Activated T-helper 17 cell treated with anti-CD3 and anti-CD28 coated beads, Interleukin-2, amount 50 U/mL, for 72 hours (primary cell): ENCODE measurements around the gene CASR. TPM values are rescaled to one million over a fixed set of nuclear protein-coding genes. Genes with fewer than 3 reads are reported as not detected.
"Not testable (repeated sequence)": the region's sequence is repeated elsewhere in the genome, so short reads cannot be mapped to it uniquely, and the experiment has no call there.

Experiments used
- ATAC-seq: fragments of 150-1000 bp; cut with Tn5 transposase; replicated peaks from 2 replicates; pipeline ENCODE4 v1.10.0; 2021; ENCODE audit warnings: mild to moderate bottlenecking, moderate library complexity
- H3K27ac Mint-ChIP-seq: one replicate; pipeline ENCODE4 v1.8.0; 2022; ENCODE audit warnings: mixed read lengths
- H3K27me3 Mint-ChIP-seq: one replicate; pipeline ENCODE4 v1.8.0; 2022; ENCODE audit warnings: mixed read lengths
- H3K36me3 Mint-ChIP-seq: one replicate; pipeline ENCODE4 v1.8.0; 2022; ENCODE audit warnings: low read depth, mild to moderate bottlenecking, mixed read lengths
- H3K4me1 Mint-ChIP-seq: one replicate; pipeline ENCODE4 v1.8.0; 2022; ENCODE audit warnings: mixed read lengths
- H3K4me3 Mint-ChIP-seq: one replicate; pipeline ENCODE4 v1.8.0; 2022; ENCODE audit warnings: mild to moderate bottlenecking, mixed read lengths
- H3K9me3 Mint-ChIP-seq: one replicate; pipeline ENCODE4 v1.8.0; 2022; ENCODE audit warnings: mixed read lengths
- total RNA-seq, 2 donors: library from RNA; stranded (reverse); gene quantifications; one replicate each; pipeline ENCODE4 v1.2.3, GENCODE V29; 2022

The CASR gene
- 1 to 10 TPM in 1 of 2 donors, under 1 TPM in 1; 0.82 to 3.9 TPM for total RNA-seq

- H3K4me1 Mint-ChIP-seq = no peaks in the 10 kb centered on the region
- no peaks in the 10 kb centered on the region for H3K36me3 Mint-ChIP-seq
- peaks cover 53% of the 10 kb centered on the region for H3K27me3 Mint-ChIP-seq
- ATAC-seq = peak; percentile 66
- no peaks in the 10 kb centered on the region for H3K9me3 Mint-ChIP-seq
- H3K27ac Mint-ChIP-seq = peak within 1 kb of the TSS; percentile 60
- peak within 1 kb of the TSS; percentile 79 for H3K4me3 Mint-ChIP-seq
Measured at GRCh38 chr3:122183521-122183892, at the start of gene CASR. TSS of gene CASR (plus strand) at chr3:122183668. CDS start at chr3:122254190, 70,522 bp downstream.

GRCh38 chr3:122146466-122146865, 37.0 kb upstream of the CASR start:
- H3K9me3 Mint-ChIP-seq = peaks cover 6% of the 10 kb centered on the region
- peak overlapping the region; percentile 49 for H3K4me3 Mint-ChIP-seq
- peak overlapping the region; percentile 95 for H3K27ac Mint-ChIP-seq
- no peaks in the 10 kb centered on the region for H3K36me3 Mint-ChIP-seq
- H3K27me3 Mint-ChIP-seq = no peaks in the 10 kb centered on the region
- H3K4me1 Mint-ChIP-seq = peaks cover 20% of the 10 kb centered on the region
- ATAC-seq = peak; percentile 96

- H3K4me3 Mint-ChIP-seq = peak overlapping the region; percentile 53
- H3K4me1 Mint-ChIP-seq = peaks cover 20% of the 10 kb centered on the region
- peak overlapping the region; percentile 88 for H3K27ac Mint-ChIP-seq
- no peaks in the 10 kb centered on the region for H3K9me3 Mint-ChIP-seq
- no peaks in the 10 kb centered on the region for H3K36me3 Mint-ChIP-seq
- H3K27me3 Mint-ChIP-seq = no peaks in the 10 kb centered on the region
- peak; percentile 38 for ATAC-seq
Measured at GRCh38 chr3:122148941-122149627, 34.4 kb upstream of the CASR start.

GRCh38 chr3:122151480-122151879, 32.0 kb upstream of the CASR start:
- no peak for ATAC-seq
- Mint-ChIP-seq H3K4me1 (peaks cover 15% of the 10 kb centered on the region), H3K27me3 (no peaks in the 10 kb centered on the region), H3K4me3 (no peak overlapping the region), H3K27ac (no peak overlapping the region), H3K36me3 (no peaks in the 10 kb centered on the region), H3K9me3 (peaks cover 18% of the 10 kb centered on the region)

GRCh38 chr3:122164983-122165382, 18.5 kb upstream of the CASR start:
- H3K4me3 Mint-ChIP-seq, H3K27me3 Mint-ChIP-seq, ATAC-seq, H3K4me1 Mint-ChIP-seq, H3K9me3 Mint-ChIP-seq, H3K36me3 Mint-ChIP-seq, H3K27ac Mint-ChIP-seq: not testable (repeated sequence)

GRCh38 chr3:122167630-122168029, 15.8 kb upstream of the CASR start:
- no peaks in the 10 kb centered on the region for H3K9me3 Mint-ChIP-seq
- no peaks in the 10 kb centered on the region for H3K4me1 Mint-ChIP-seq
- no peak overlapping the region for H3K27ac Mint-ChIP-seq
- H3K27me3 Mint-ChIP-seq = peaks cover 8% of the 10 kb centered on the region
- no peak for ATAC-seq
- no peak overlapping the region for H3K4me3 Mint-ChIP-seq
- H3K36me3 Mint-ChIP-seq = no peaks in the 10 kb centered on the region

- no peaks in the 10 kb centered on the region for H3K4me1 Mint-ChIP-seq
- no peak overlapping the region for H3K4me3 Mint-ChIP-seq
- H3K9me3 Mint-ChIP-seq = no peaks in the 10 kb centered on the region
- H3K27me3 Mint-ChIP-seq = peaks cover 9% of the 10 kb centered on the region
- no peaks in the 10 kb centered on the region for H3K36me3 Mint-ChIP-seq
- no peak overlapping the region for H3K27ac Mint-ChIP-seq
- ATAC-seq = no peak
Measured at GRCh38 chr3:122168044-122168443, 15.4 kb upstream of the CASR start.

- H3K27me3 Mint-ChIP-seq = peaks cover 9% of the 10 kb centered on the region
- H3K36me3 Mint-ChIP-seq = no peaks in the 10 kb centered on the region
- H3K9me3 Mint-ChIP-seq = no peaks in the 10 kb centered on the region
- H3K4me3 Mint-ChIP-seq = no peak overlapping the region
- H3K4me1 Mint-ChIP-seq = no peaks in the 10 kb centered on the region
- no peak for ATAC-seq
- H3K27ac Mint-ChIP-seq = no peak overlapping the region
Measured at GRCh38 chr3:122169911-122170310, 13.6 kb upstream of the CASR start.

- H3K27me3 Mint-ChIP-seq = peaks cover 15% of the 10 kb centered on the region
- not testable (repeated sequence) for H3K27ac Mint-ChIP-seq, H3K4me1 Mint-ChIP-seq, ATAC-seq, H3K4me3 Mint-ChIP-seq, H3K9me3 Mint-ChIP-seq, H3K36me3 Mint-ChIP-seq
Measured at GRCh38 chr3:122171361-122171760, 12.1 kb upstream of the CASR start.

GRCh38 chr3:122178711-122179110, 4.8 kb upstream of the CASR start:
- Mint-ChIP-seq H3K9me3 (no peaks in the 10 kb centered on the region), H3K27ac (no peak overlapping the region), H3K27me3 (peaks cover 33% of the 10 kb centered on the region), H3K36me3 (no peaks in the 10 kb centered on the region), H3K4me3 (no peak overlapping the region), H3K4me1 (no peaks in the 10 kb centered on the region)
- no peak for ATAC-seq

- peaks cover 58% of the 10 kb centered on the region for H3K27me3 Mint-ChIP-seq
- ATAC-seq = peak; percentile 56
- peak overlapping the region; percentile 79 for H3K4me3 Mint-ChIP-seq
- H3K4me1 Mint-ChIP-seq = no peaks in the 10 kb centered on the region
- no peaks in the 10 kb centered on the region for H3K9me3 Mint-ChIP-seq
- peak overlapping the region; percentile 60 for H3K27ac Mint-ChIP-seq
- H3K36me3 Mint-ChIP-seq = no peaks in the 10 kb centered on the region
Measured at GRCh38 chr3:122183893-122184590, 574 bp downstream of the CASR start.

GRCh38 chr3:122184591-122184929, 1.1 kb downstream of the CASR start:
- H3K9me3 Mint-ChIP-seq = no peaks in the 10 kb centered on the region
- H3K27ac Mint-ChIP-seq = no peak overlapping the region
- no peaks in the 10 kb centered on the region for H3K4me1 Mint-ChIP-seq
- H3K27me3 Mint-ChIP-seq = peaks cover 58% of the 10 kb centered on the region
- ATAC-seq = peak; percentile 27
- peak overlapping the region; percentile 79 for H3K4me3 Mint-ChIP-seq
- no peaks in the 10 kb centered on the region for H3K36me3 Mint-ChIP-seq

GRCh38 chr3:122186372-122186771, 2.9 kb downstream of the CASR start:
- ATAC-seq = no peak
- Mint-ChIP-seq H3K4me1 (no peaks in the 10 kb centered on the region), H3K9me3 (no peaks in the 10 kb centered on the region), H3K27ac (no peak overlapping the region), H3K36me3 (no peaks in the 10 kb centered on the region), H3K27me3 (peaks cover 54% of the 10 kb centered on the region), H3K4me3 (no peak overlapping the region)

- H3K4me1 Mint-ChIP-seq = no peaks in the 10 kb centered on the region
- H3K36me3 Mint-ChIP-seq = no peaks in the 10 kb centered on the region
- H3K27me3 Mint-ChIP-seq = peaks cover 39% of the 10 kb centered on the region
- ATAC-seq = peak; percentile 16
- no peak overlapping the region for H3K27ac Mint-ChIP-seq
- H3K9me3 Mint-ChIP-seq = no peaks in the 10 kb centered on the region
- H3K4me3 Mint-ChIP-seq = no peak overlapping the region
Measured at GRCh38 chr3:122188737-122189136, 5.3 kb downstream of the CASR start.

GRCh38 chr3:122189357-122189756, 5.9 kb downstream of the CASR start:
- peaks cover 36% of the 10 kb centered on the region for H3K27me3 Mint-ChIP-seq
- H3K4me3 Mint-ChIP-seq = no peak overlapping the region
- H3K9me3 Mint-ChIP-seq = no peaks in the 10 kb centered on the region
- H3K36me3 Mint-ChIP-seq = no peaks in the 10 kb centered on the region
- ATAC-seq = no peak
- H3K27ac Mint-ChIP-seq = no peak overlapping the region
- peaks cover 4% of the 10 kb centered on the region for H3K4me1 Mint-ChIP-seq
